Epithelial cell of esophagus (primary cell): ENCODE results near the gene LRRC75A.
"Not testable (repeated sequence)": the region's sequence is repeated elsewhere in the genome, so short reads cannot be mapped to it uniquely, and the experiment has no call there.

ENCODE experiments used
- DNase-seq: peaks from one replicate; pipeline ENCODE4 v3.0.0; 2010; ENCODE audit warnings: low read depth
- H3K4me3 ChIP-seq: 2 replicates; pipeline ENCODE4 v1.5.1; 2011; ENCODE audit warnings: mild to moderate bottlenecking, low read length, control low read depth
- CTCF ChIP-seq: IDR thresholded peaks from 2 replicates; pipeline ENCODE4 v1.5.1; 2011; ENCODE audit warnings: low read depth, mild to moderate bottlenecking, low read length, control low read depth, inconsistent platforms; ENCODE audit not compliant: insufficient read depth; ENCODE audit errors: missing control alignments

The LRRC75A gene

DNA sequence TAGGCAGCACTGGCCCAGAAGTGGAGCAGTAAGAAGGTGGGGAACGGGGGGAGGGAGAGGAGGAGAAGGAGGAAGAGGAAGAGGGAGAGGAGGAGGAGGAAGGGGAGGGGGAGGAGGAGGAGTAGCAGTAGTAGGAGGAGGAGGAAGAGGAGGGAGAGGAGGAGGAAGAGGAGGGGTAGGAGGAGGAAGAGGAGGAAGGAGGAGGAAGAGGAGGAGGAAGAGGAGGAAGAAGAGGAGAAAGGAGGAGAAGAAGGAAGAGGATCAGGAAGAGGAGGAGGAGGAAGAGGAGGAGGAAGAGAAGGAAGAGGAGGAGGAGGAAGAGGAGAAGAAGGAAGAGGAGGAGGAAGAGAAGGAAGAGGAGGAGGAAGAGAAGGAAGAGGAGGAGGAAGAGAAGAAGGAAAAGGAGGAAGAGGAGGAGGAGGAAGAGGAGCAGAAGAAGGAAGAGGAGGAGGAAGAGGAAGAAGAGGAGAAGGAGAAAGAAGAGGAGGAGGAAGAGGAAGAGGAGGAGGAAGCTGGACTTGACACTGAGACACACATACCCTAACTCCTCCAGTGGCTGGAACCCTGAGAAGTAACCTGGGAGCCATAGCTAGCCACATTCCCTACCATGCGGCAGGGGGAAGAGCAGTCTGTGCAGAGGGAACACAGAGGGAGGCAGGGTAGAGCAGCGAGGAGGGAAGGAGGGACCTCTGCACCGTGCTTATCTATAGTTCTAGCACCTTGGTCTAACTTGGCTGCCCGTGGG is 35.8 kb downstream of the LRRC75A start:
- no peak overlapping the region for H3K4me3 ChIP-seq
- TF ChIP-seq CTCF, result no peak
- no peak for DNase-seq

GRCh38 chr17:16453493-16453851 is 38.5 kb downstream of the LRRC75A start:
- H3K4me3 ChIP-seq, result no peak overlapping the region
- no peak for DNase-seq
- no peak for TF ChIP-seq CTCF

- not testable (repeated sequence) for DNase-seq, H3K4me3 ChIP-seq
Observed at GRCh38 chr17:16452268-16452667, 39.7 kb downstream of the LRRC75A start.

DNA sequence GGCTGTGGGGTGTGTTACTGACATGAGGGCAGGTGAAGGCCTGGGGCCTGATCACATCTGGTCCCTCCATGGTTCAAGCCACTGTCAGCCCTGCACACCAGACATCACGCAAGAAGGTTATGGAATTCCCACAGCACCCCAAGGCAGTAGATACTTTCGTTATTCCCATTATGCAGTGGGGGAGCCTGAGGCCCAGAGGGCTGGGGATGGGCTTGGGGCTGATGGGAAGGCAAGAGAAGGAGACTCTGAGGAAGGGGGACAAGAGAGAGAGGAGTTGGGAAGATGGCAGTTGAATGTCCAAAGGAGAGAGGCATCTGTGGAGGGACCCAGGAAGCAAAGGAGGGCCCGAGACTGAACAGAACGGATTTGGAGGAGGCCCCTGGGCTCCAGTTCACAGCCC is 42.0 kb downstream of the LRRC75A start:
- no peak overlapping the region for H3K4me3 ChIP-seq
- no peak for TF ChIP-seq CTCF
- DNase-seq, result no peak

GRCh38 chr17:16449121-16449570 is 42.8 kb downstream of the LRRC75A start:
- peak; percentile 61 for DNase-seq
- no peak for TF ChIP-seq CTCF
- H3K4me3 ChIP-seq, result no peak overlapping the region

DNA sequence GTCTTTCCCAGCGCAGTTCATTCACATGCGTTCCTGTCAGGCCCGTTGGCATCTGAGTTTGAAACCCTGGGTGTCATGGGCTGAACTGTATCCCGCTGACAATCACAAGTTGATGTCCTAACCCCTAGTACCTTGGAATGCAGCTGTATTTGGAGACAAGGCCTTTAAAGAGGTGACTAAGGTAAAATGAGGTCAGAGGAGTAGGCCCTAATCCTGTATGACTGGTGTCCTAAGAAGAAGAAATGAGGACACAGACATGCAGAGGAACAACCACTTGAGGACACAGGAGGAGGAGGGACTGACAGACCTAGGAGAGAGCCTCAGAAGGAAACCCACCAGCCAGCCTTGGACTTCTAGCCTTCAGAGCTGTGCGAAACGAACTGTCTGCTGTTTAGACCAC is 43.5 kb downstream of the LRRC75A start:
- DNase-seq, result no peak
- no peak for TF ChIP-seq CTCF
- no peak overlapping the region for H3K4me3 ChIP-seq

DNA sequence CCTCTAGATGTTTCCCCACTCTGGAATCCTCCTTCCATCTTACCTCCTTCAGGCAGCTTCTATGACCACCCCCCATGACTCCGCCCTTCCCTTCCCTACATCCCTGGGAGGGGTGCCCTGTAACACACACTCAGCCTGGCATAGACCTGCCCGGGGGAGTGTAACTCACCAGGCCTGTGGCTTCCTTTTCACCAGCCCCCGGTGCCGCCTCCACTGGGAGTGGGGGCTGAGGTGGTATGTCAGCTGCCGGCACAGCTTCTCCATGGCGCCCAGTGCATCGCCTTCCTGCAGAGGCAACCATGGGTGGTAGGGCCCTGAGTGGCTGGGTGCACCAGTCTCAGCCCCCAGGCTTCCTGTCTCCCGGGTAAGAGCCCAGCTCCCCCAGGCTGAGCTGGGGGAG is 44.3 kb downstream of the LRRC75A start:
- DNase-seq, result no peak
- no peak for TF ChIP-seq CTCF
- H3K4me3 ChIP-seq, result no peak overlapping the region
